Mammary epithelial cell (primary cell): ENCODE data around the gene HNRNPC.

ENCODE experiments used
- EZH2 ChIP-seq: IDR thresholded peaks from 2 replicates; pipeline ENCODE4 v1.6.1; 2012; ENCODE audit warnings: low read length, inconsistent platforms, borderline replicate concordance
- TF ChIP-seq, protein P1 (sequence below), 2 donors: IDR thresholded peaks in 1 of 2; conservative IDR thresholded peaks in 1 of 2; 2 replicates each; pipeline ENCODE4 v1.5.1; 2011 to 2012; ENCODE audit warnings: inconsistent platforms in 2 of 2, low read length in 2 of 2, mild to moderate bottlenecking in 2 of 2, control low read depth in 1 of 2, low read depth in 1 of 2; ENCODE audit not compliant: insufficient read depth in 1 of 2; ENCODE audit errors: extremely low read depth in 1 of 2

DNA sequence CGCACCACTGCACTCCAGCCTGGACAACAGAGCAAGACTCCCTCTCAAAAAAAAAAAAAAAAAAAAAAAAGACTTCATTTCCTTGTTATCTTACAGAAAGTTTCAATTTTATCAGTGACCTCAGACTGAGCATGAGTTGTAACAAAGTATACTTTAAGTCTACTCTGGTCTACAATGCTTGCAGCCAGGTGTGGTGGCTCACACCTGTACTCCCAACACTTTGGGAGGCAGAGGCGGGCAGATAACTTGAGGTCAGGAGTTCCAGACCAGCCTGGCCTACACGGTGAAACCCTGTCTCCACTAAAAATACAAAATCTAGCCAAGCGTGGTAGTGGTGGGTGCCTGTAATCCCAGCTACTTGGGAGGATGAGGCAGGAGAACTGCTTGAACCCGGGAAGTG is 18.0 kb downstream of the HNRNPC start:
- TF ChIP-seq, protein P1, sequence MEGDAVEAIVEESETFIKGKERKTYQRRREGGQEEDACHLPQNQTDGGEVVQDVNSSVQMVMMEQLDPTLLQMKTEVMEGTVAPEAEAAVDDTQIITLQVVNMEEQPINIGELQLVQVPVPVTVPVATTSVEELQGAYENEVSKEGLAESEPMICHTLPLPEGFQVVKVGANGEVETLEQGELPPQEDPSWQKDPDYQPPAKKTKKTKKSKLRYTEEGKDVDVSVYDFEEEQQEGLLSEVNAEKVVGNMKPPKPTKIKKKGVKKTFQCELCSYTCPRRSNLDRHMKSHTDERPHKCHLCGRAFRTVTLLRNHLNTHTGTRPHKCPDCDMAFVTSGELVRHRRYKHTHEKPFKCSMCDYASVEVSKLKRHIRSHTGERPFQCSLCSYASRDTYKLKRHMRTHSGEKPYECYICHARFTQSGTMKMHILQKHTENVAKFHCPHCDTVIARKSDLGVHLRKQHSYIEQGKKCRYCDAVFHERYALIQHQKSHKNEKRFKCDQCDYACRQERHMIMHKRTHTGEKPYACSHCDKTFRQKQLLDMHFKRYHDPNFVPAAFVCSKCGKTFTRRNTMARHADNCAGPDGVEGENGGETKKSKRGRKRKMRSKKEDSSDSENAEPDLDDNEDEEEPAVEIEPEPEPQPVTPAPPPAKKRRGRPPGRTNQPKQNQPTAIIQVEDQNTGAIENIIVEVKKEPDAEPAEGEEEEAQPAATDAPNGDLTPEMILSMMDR (conservative IDR thresholded peaks at IDR 0.05 in 1 of 2, IDR thresholded peaks at IDR 0.05 in 1 of 2; ENCODE audit: extremely low read depth in 1 of 2, insufficient read depth in 1 of 2, low read depth in 1 of 2, low read length in 2 of 2): no peak
- no peak for TF ChIP-seq EZH2
